ENCODE results near the gene GRWD1.
A peak's percentile ranks its signal among the peaks of the same experiment; 100 is the strongest.

GRWD1 gene

GRCh38 chr19:48397263-48398101 is 48.3 kb upstream of the GRWD1 start (continued):
- peak; percentile 7; the same call in 1 of the 2 replicates for TF ChIP-seq ZBTB6 (tag by site-specific recombination; IDR thresholded peaks at IDR 0.05)
- TF ChIP-seq ZBTB49 (tag by site-specific recombination; IDR thresholded peaks at IDR 0.05; ENCODE audit: low read depth) = no peak
- TF ChIP-seq SCRT2 (tag by site-specific recombination; IDR thresholded peaks at IDR 0.05) = no peak
- no peak for TF ChIP-seq ZBTB21 (tag by site-specific recombination; IDR thresholded peaks at IDR 0.05)
- peak; percentile 45; the same call in 1 of the 2 replicates for TF ChIP-seq ZNF645 (tag by site-specific recombination; IDR thresholded peaks at IDR 0.05)
- no peak for TF ChIP-seq ZIC2 (tag by site-specific recombination; IDR thresholded peaks at IDR 0.05)
- no peak for TF ChIP-seq ZNF830 (tag by site-specific recombination; IDR thresholded peaks at IDR 0.05; ENCODE audit: low read depth)
- peak; percentile 94 for TF ChIP-seq PRDM1 (tag by site-specific recombination; IDR thresholded peaks at IDR 0.05)
- no peak for TF ChIP-seq PRDM2 (tag by site-specific recombination; IDR thresholded peaks at IDR 0.05; ENCODE audit: borderline replicate concordance)
- peak; percentile 37 for TF ChIP-seq ZNF398 (tag by site-specific recombination; IDR thresholded peaks at IDR 0.05)
- TF ChIP-seq ZNF707 (tag by site-specific recombination; IDR thresholded peaks at IDR 0.05) = no peak
- no peak for TF ChIP-seq ZNF549 (tag by site-specific recombination; IDR thresholded peaks at IDR 0.05)
- no peak for TF ChIP-seq ZNF148 (tag by site-specific recombination; IDR thresholded peaks at IDR 0.05; ENCODE audit: borderline replicate concordance)
- TF ChIP-seq SETDB1 (IDR thresholded peaks at IDR 0.05; ENCODE audit: insufficient read length, low read length) = no peak
- TF ChIP-seq ZNF324 (tag by site-specific recombination; IDR thresholded peaks at IDR 0.05) = no peak
- no peak for TF ChIP-seq BCL11A (tag by site-specific recombination; IDR thresholded peaks at IDR 0.05; ENCODE audit: low read depth)
- no peak for TF ChIP-seq ZNF350 (tag by site-specific recombination; IDR thresholded peaks at IDR 0.05)
- peak; percentile 95 for TF ChIP-seq ZNF366 (tag by site-specific recombination; conservative IDR thresholded peaks at IDR 0.05)
- TF ChIP-seq HOXA7 (CRISPR knock-in tag; IDR thresholded peaks at IDR 0.05; ENCODE audit: borderline replicate concordance) = no peak
- 0 out of 2 replicates have a peak, but pooled peaks have one; percentile 46 for TF ChIP-seq IKZF3 (tag by site-specific recombination; IDR thresholded peaks at IDR 0.05)
- TF ChIP-seq ZNF747 (tag by site-specific recombination; IDR thresholded peaks at IDR 0.05) = peak; percentile 25; the same call in 1 of the 2 replicates
- TF ChIP-seq ZNF391 (tag by site-specific recombination; IDR thresholded peaks at IDR 0.05; ENCODE audit: borderline replicate concordance, low read depth) = no peak
- no peak for TF ChIP-seq ZNF404 (tag by site-specific recombination; IDR thresholded peaks at IDR 0.05)
- no peak for TF ChIP-seq REPIN1 (tag by site-specific recombination; IDR thresholded peaks at IDR 0.05; ENCODE audit: low read depth)

Measured in HEK293 (cell line).